NCI-H187 treated with DMSO at 0.1 percent for 48 hours (cell line): ENCODE results near the gene GMPR.
"Not testable (repeated sequence)": the region's sequence is repeated elsewhere in the genome, so short reads cannot be mapped to it uniquely, and the experiment has no call there.

Experiments
- DNase-seq: peaks from one replicate; lab custom pipeline; 2025; lab: John Stamatoyannopoulos, UW

GMPR gene

GRCh38 chr6:16248271-16248853 lies 10.0 kb downstream of the GMPR start:
- DNase-seq = no peak

GRCh38 chr6:16249971-16250370 lies 11.6 kb downstream of the GMPR start:
- peak; percentile 37 for DNase-seq

- no peak for DNase-seq
Measured at GRCh38 chr6:16251706-16252105, 13.3 kb downstream of the GMPR start.

- no peak for DNase-seq
Measured at GRCh38 chr6:16252686-16253299, 14.4 kb downstream of the GMPR start.

GRCh38 chr6:16253399-16254144 lies 15.2 kb downstream of the GMPR start:
- DNase-seq = no peak

- DNase-seq = no peak
Measured at GRCh38 chr6:16254535-16254934, 16.1 kb downstream of the GMPR start.

GRCh38 chr6:16256781-16257180 lies 18.4 kb downstream of the GMPR start:
- DNase-seq = no peak

GRCh38 chr6:16257999-16258708 lies 19.8 kb downstream of the GMPR start:
- DNase-seq = no peak

GRCh38 chr6:16258709-16259075 lies 20.3 kb downstream of the GMPR start:
- no peak for DNase-seq

- DNase-seq = not testable (repeated sequence)
Measured at GRCh38 chr6:16259604-16260003, 21.2 kb downstream of the GMPR start.

GRCh38 chr6:16260602-16261001 lies 22.2 kb downstream of the GMPR start:
- DNase-seq = not testable (repeated sequence)

GRCh38 chr6:16262773-16263172 lies 24.4 kb downstream of the GMPR start:
- DNase-seq = not testable (repeated sequence)

GRCh38 chr6:16263464-16264099 lies 25.2 kb downstream of the GMPR start:
- DNase-seq = not testable (repeated sequence)

GRCh38 chr6:16264785-16265184 lies 26.4 kb downstream of the GMPR start:
- DNase-seq = no peak

- DNase-seq = no peak
Measured at GRCh38 chr6:16265351-16266341, 27.3 kb downstream of the GMPR start.

GRCh38 chr6:16267428-16268263 lies 29.3 kb downstream of the GMPR start:
- DNase-seq = no peak

- DNase-seq = not testable (repeated sequence)
Measured at GRCh38 chr6:16269442-16270070, 31.2 kb downstream of the GMPR start.

GRCh38 chr6:16270178-16270794 lies 31.9 kb downstream of the GMPR start:
- DNase-seq = no peak

- no peak for DNase-seq
Measured at GRCh38 chr6:16271428-16271827, 33.0 kb downstream of the GMPR start.
